ENCODE data around the gene SEMA3E.
"Not testable (repeated sequence)": the region's sequence is repeated elsewhere in the genome, so short reads cannot be mapped to it uniquely, and the experiment has no call there.

Gene SEMA3E

GRCh38 chr7:83648464-83649241 is at the start of gene SEMA3E:
Gene SEMA3E (minus strand): TSS chr7:83649139.
- no peak for DNase-seq (ENCODE audit: low spot score)

DNA sequence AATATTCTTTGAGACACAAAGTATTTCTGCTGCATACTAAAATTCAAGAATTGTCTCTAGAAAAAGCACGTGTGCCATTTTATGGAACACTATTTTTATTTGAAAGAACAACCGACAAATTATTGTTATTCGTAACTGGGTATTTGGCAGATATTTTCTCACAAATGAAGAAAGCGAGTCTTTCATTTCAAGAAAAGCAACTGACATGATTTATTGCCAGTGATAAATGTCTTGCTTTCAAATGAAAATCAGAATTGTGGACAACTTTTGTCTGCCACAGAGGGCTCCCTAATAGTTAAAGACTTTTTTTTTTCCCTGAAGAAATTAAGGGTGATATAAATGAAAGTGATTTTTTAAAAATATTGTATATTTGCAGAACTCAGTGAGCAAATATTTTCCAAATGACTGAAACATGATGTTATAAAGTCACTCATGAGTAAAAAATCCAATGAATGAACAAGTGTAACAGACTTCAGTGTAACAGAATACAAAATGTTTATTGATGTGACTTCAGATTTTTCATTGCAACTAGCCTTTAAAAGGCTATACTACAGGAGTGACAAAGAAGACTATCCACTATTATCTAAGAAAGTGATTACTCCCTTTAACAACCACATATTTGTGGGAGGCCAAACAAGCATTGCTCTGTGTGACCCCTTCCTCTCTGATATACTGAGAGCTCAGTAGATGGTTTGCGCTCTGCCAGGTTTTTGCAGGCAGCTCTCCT is 49.0 kb upstream of the SEMA3E start:
- DNase-seq (ENCODE audit: low spot score) = no peak

- DNase-seq (ENCODE audit: low spot score) = no peak
Observed at GRCh38 chr7:83696101-83696500, 47.2 kb upstream of the SEMA3E start.

DNA sequence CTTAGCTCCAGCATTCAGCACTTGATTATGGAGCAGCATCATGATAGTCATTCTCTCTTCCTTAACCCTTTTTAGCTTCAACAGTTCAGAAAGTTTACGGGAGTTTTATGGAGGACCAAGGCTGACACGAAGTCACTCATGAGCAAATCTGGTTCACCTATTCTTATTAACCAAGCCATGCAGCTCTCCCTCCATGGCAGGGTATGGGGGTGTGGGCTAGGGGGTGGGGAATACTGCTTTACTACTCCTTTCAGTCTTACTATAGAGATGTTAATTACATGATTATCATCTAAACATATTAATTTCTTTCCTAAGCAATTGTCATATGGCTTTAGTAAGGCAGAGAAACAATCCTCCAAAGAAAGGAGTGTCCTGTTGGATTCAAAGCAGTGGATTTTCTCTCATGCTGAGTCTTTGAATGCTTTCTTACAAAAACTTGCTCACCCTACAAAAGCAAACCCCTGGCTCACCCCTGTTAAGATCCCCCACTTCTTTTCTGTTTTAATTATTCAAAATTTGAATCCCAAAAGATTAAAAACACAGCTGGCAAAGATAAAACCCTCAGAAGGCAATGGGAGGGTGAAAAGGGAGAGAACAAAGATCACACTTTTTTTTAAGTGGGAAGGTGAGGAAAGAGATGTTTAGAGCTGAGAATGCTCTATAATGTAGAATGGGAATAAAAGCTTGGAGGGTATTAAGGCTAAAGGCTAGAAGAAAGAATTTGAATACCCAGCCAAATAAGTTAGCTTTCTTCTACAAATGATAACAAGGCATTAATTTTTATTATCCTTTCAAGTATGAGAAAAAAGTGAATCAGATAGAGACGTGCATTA is 46.4 kb upstream of the SEMA3E start:
- no peak for DNase-seq (ENCODE audit: low spot score)

DNA sequence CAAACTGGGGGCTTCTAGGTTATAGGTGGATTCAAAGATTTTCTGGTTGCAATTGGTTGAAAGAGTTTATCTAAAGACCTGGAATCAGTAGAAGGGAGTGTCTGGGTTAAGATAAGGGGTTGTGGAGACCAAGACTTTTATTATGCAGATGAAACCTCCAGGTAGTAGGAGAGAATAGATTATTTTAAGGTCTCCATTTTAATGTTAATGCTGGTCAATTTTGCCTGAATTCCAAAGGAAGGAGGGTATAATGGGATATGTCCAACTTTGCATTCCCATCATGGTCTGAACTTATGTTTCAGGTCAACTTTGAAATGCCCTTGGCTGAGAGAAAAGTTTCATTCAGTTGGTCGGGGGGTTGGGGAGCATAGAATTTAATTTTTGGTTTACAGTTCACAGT is 44.3 kb upstream of the SEMA3E start:
- no peak for DNase-seq (ENCODE audit: low spot score)

DNA sequence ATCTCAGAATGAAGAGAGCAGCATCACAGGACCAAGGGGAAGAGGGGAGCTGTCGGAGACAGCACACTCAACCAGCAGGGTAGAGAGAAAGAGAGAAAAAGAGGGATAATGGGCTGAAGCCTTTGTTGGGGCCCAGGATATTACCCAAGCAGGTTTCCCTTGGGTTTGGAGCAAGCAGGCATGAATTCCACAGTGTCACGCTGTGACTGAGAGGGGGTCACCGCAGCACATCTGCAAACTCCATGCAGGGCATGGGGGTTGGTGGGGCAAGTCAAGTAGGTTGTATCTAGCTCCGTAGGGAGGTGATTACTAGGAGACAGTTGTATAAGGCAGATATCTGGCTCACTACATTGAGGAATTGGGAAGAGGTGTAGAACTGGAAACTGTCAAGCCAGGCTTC is 42.2 kb upstream of the SEMA3E start:
- no peak for DNase-seq (ENCODE audit: low spot score)

DNA sequence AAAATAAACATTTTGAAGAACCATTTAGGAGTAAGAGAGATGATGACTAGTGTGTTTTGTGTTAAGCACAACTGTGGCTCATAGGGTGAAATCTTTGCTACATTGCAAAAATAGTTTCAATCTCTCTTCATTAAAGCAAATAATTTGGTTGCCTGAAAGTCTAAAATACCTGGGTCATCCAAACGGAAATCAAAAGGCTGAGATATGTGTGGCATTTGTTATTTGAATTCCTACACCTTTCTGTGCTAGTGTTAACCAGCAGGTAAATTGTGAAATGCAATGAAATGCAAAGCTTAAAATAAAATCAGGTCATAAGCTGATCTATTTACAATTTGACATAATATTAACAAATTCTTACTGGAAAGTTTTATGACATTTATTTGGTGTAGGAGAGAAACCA is 40.9 kb upstream of the SEMA3E start:
- no peak for DNase-seq (ENCODE audit: low spot score)

- DNase-seq (ENCODE audit: low spot score) = no peak
Observed at GRCh38 chr7:83686416-83686815, 37.5 kb upstream of the SEMA3E start.

GRCh38 chr7:83684928-83685327 is 36.0 kb upstream of the SEMA3E start:
- no peak for DNase-seq (ENCODE audit: low spot score)

GRCh38 chr7:83681200-83681778 is 32.4 kb upstream of the SEMA3E start:
- no peak for DNase-seq (ENCODE audit: low spot score)

GRCh38 chr7:83677180-83677866 is 28.4 kb upstream of the SEMA3E start:
- peak; percentile 33 for DNase-seq (ENCODE audit: low spot score)

DNA sequence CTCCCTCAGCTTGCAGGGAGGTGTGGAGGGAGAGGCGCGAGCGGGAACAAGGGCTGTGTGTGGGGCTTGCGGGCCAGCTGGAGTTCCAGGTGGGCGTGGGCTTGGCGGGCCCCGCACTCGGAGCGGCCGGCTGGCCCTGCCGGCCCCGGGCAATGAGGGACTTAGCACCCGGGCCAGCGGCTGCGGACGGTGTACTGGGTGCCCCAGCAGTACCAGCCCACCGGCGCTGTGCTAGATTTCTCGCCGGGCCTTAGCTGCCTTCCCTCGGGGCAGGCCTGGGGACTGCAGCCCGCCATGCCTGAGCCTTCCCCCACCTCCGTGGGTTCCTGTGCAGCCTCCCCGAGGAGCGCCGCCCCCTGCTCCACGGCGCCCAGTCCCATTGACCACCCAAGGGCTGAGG is 24.4 kb upstream of the SEMA3E start:
- DNase-seq (ENCODE audit: low spot score) = not testable (repeated sequence)

DNA sequence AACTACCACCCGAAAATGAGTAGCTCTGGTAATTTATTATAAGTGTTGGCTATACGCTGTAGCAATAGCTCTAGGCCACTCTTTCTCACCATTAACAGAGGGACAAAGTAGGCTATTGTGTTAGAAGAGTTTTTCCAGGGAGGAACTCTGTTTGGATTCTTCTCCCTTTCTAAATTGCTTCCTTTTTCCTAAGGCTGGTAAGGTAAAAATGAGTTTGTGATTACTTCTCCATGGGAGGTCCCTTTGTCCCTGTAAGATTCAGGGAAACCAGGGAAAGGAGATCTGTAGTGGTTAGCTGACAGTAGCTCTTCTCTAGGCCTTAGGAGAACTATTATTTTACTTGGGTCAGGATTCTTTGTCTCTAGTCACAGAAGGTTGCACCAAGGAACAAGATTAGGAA is 23.2 kb upstream of the SEMA3E start:
- no peak for DNase-seq (ENCODE audit: low spot score)

GRCh38 chr7:83663131-83663530 is 14.2 kb upstream of the SEMA3E start:
- DNase-seq (ENCODE audit: low spot score) = no peak

DNA sequence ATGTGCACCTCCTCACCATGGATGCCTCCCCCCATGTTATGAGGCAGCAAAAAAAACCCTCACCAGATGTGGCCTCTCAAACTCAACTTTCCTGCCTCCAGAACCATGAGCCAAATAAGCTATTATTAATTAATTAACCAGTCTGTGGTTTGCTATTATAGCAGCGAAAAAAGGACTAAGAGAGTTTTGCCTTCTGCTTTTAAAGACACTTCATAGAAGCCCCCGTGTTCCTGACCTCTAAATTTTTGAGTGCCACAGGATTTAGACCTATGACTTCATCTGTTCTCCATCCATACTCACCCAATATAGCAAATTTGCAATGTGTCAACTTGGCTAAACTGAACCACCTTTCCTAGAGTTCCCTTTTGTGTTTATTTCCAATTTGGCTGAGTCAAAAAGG is 9.2 kb upstream of the SEMA3E start:
- DNase-seq (ENCODE audit: low spot score) = no peak

DNA sequence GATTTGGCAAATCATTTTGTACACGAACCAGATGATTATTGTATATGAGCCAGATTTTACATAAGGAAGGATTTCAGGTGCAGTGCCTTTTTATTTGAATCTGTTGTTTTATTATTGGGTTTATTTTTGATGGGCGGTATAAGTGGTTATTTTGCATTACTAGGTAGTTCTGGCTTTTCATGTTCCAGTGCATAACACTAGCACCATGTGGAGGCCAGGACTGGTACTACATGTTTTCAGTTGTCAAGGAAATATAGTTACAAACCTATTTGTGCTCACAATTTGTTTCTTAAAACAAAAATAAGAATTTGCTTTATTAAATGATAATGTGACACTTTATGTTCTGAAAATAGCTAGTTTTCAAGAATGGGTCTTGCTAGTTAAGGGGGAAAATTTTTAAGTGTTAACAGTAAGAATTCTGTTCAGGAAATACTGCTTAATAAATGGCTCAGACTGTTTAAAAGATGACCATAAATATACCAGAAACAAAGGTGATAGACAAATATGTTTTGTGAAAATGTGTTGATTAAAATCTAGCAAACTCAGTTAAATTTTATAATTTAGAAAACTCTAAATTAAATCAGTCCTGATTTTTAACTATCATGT is 7.1 kb upstream of the SEMA3E start:
- DNase-seq (ENCODE audit: low spot score) = peak; percentile 42

DNA sequence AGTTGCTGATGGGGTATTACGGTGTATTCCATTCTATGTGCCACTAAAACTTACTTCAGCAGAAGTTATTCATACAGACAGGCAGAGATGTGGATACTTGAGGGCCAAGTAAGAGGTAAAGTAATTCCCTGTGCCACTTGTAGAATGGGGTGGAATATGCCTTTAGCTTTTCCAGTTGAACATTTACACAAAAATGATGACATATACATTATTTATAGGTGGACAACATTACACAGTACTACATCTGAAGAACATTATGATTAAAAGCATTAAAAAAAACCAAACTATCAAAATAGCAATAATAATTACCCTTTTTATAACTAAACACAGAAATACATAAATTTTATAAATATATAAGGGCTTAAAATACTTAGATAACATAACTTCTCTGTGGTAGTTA is 3.5 kb upstream of the SEMA3E start:
- no peak for DNase-seq (ENCODE audit: low spot score)

DNA sequence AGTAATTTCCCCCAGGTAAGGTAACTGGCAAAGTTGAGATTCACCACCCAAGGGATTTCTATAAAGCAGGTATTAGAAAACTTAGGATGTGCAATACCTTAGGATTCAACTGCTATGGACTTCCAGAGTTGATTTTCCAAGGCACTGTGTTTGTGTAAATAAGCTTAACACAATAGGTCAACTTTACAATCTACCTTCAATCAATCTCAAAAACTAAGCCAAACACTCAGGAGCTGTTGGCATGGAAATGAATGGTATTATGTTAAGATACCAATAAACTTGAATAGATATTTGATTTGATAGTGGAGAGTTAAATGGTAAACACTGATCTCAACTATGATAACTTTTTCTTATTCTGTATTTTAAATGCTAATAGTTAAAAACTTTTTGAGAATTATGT is 762 bp upstream of the SEMA3E start:
- no peak for DNase-seq (ENCODE audit: low spot score)

GRCh38 chr7:83646027-83646426 is 2.9 kb downstream of the SEMA3E start:
- no peak for DNase-seq (ENCODE audit: low spot score)

GRCh38 chr7:83643739-83644138 is 5.2 kb downstream of the SEMA3E start:
- no peak for DNase-seq (ENCODE audit: low spot score)

- DNase-seq (ENCODE audit: low spot score) = no peak
Observed at GRCh38 chr7:83643012-83643411, 5.9 kb downstream of the SEMA3E start.

Data from D341Med (cell line).